Activated naive CD4-positive, alpha-beta T cell treated with anti-CD3 and anti-CD28 coated beads, Interleukin-2, amount 50 U/mL, for 16 hours (primary cell): ENCODE data around the gene CABP1.

Experiments used
- DNase-seq: peaks from one replicate; pipeline ENCODE4 v3.0.0-alpha.2; 2020

Gene CABP1

DNA sequence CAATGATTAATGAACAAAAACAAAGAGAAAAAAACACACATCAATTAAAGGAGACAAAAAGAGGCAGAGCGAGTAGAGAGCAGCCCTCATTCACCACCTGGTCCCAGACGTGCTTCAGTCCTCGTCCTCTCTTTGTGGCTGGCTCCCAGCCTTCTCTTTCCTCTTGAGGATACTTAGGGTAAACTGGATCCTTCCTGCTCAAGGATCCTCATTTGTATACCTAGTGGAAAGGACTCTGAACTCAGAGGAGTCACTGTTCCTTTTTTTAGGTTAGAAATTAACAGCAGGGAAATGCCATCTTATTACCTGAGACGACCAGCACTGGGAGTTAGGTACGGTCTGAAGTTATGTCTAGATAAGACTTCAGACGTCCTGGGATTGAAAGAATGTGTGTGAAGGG lies 56.2 kb downstream of the CABP1 start:
- no peak for DNase-seq

DNA sequence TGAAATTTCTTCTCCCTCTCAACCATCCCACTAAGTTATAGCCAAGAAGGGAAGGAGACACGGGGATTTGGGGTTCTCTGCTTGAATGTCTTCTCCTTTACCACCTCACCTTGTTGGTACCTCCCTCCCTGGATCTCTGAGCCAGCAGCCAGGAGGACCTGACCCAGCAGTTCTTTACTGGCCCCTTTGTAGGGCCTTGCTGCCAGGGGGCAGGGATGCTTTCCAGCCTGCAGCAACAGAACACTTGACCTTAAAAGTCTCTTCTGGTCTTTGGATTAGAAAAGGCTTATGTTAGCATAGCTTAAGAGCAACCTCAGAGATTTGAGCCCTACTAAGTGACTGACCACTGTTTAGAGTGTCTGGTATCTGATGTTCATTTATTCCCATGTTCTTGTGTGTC lies 56.9 kb downstream of the CABP1 start:
- no peak for DNase-seq

DNA sequence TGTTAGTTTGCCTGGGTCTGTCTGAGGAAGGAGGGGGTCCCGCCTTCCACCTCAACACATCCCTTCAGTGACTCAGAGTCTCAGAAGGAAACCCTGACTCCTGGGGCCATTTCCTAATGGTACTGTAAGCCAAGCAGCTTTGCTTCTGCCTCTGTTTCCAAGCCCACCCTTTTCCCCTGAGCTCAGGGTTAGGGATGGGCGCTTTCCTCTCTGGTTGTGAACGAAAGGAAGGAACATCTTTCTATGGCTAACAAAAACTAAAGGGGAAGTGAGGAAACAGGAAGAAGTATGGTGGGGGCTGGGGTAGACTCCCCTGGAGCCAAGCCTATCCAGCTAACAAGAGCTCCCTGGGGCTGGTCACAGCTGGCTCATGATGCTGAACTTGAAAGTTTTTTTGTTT lies 58.2 kb downstream of the CABP1 start:
- no peak for DNase-seq

DNA sequence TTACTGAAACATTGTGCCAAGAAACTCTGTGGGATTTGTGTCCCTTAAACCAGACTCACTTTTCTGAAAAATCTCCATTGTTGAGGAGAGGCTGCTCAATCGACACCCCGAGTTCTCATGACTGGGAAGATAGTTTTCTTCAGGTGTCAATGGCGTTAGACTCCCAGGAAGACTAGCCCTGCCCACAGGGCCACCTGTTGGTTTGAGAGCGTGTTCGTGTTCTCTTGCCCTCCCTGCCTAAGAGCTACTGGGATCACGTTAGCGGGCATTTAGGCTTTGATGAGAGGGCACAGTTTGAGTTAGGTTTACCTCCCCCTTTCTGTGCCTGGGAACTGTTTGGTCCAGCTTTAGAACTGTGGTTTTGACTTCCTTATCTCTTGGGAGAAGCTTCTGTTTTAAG lies 59.1 kb downstream of the CABP1 start:
- DNase-seq = no peak

DNA sequence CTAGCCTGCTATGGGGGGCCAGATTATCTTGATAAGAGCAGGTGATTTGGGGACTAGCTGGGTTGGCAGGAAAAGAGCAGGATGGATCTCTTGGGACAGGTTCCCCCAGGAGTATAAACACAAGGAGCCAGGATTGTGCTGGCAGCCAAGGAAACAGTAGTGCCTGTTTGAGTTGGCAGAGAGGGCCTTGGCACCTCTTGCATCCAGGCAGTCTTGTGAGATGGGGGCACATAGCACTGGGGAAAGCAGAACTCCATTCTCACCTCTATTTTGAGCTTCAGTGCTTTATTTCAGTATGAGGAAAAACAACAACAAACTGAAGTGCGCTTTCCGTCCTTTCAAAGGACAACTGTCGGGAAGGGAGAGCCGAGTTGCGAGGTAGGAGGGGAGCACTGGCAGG lies 60.5 kb downstream of the CABP1 start:
- DNase-seq = no peak

DNA sequence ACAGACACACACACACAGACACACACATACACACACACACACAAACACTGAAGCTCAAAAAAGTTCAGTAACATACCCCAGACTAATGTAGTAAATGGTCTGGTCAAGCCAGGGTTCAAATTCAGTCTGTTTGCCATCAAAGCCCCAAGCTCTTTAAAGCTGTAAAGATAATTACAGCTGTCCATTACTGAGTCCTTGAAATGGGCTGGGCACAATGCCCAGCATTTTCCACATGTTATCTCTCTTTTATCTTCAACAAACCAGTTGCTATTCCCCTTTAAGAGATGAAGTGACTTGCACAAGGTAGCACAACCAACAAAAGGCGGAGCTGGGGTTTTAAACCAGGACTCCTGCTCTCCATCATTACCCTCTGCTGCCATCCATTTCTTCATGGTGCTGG lies 62.2 kb downstream of the CABP1 start:
- no peak for DNase-seq

DNA sequence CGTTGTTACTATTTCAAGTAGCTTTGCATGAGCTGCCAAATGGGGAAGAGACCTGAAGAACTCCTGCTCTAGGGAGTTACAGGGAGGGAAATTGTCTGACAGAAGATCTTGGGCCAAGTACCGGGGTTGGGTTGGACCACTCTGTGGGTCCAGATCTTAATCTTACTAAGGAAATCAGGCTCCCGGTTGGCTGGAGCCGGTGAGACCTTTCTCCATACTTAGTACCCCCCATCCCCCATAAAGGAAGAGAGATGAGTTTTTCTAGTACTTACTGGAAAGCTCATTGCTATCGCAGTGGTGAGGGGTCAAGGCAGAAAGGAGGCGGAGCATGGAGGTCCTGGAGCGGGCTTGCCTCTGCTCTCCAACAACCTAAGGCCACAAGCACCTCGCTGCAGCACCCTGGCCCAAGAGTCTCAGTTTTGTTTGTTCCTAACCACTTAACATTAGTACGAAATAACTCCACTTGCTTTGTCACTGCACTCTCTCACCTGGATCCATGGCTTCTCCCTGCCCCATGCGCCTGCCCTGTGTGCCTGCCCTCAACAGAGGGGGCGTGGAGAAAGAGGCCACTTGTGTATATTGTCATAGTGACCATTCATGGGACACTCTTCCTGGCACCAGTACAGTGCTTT lies 63.0 kb downstream of the CABP1 start:
- DNase-seq = no peak

DNA sequence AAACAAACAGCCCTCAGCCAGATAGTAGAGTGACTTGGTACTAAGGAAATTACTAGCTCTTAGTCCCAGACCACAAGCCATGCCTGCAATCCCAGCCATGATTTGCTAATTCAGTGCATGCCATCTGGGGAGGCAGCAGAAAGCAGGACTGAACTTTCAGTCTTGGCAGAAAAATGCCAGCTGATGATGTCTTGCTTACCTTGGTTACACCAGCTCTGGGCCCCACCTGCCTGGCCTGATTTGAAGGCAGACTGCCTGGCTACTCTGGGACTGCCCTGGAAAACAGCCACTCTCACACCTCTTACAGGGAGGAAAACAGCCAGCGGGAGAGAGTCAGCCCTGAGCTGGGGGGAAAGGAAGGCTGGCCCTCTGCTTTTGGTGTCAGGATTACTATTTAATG lies 65.2 kb downstream of the CABP1 start:
- DNase-seq = no peak

DNA sequence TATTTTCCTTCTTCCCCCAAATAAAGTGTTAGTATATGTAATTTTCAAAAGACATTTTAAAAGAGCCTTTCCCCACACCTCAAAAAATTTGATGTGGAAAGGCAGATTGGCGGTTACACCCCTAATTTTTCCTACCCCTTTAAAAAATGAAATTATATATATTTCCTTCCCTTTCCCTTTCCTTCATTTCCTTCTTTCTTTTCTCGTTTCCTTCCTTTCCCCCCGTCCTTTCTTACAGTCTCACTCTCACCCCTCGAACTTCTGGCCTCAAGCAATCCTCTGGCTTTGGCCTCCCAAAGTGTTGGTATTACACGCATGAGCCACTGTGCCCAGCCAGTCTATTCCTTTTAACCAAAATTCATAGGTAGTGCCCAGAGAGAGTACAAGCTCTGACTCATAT lies 65.6 kb downstream of the CABP1 start:
- DNase-seq = no peak

DNA sequence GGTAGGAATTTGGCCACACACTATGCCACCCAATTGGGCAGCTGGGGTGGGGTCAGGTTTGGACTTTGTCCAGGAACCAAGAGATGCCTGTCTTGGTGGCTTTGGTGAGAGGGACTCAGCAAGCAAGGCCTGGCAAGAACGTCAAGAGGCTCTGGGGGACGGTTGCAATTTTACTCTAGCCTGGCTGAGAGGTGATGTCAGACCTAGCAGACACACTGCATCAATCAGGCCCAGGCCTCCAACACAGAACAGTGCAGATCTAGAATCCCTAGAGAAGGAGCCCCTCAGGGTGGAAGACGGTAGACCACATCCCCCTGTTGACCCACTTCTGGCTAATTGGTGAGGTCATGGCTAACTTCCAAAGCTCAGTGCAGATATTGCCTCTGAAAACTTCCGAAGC lies 68.2 kb downstream of the CABP1 start:
- no peak for DNase-seq

DNA sequence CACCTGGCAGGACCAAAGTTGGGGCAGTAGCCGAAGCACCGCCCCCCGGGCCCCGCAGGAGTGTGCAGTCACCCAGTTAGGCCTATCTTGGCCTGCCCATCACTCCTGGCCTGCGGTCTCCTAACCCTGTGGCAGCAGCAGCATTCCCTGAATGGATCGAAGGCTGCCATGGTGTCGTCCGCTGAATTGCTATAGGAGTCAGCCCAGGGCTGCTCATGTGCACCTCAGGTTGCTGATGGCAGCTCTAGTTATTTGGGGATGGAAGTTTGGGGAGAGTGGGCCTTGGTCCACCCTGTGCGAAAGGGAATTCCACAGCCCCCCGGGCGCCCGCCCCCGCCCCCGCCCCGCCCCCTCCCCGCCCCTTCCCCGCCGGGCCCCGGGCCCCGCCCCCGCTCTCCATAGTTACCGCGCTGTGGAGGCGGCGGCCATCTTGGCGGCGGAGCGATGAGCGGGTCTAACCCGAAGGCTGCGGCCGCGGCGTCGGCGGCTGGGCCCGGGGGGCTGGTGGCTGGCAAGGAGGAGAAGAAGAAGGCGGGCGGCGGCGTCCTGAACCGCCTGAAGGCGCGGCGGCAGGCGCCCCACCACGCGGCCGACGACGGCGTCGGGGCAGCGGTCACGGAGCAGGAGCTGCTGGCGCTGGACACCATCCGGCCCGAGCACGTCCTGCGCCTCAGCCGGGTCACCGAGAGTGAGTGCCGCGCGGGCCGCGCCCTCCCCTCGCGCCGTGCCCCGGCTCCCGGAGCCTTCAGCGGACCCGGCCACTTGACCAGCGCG lies 69.8 kb downstream of the CABP1 start, which contains the start of gene UNC119B:
TSS of gene UNC119B (plus strand) at position 428 of the 774 bp plus-strand sequence. CDS start at position 445, 17 bp downstream.
- peak; percentile 82 for DNase-seq

DNA sequence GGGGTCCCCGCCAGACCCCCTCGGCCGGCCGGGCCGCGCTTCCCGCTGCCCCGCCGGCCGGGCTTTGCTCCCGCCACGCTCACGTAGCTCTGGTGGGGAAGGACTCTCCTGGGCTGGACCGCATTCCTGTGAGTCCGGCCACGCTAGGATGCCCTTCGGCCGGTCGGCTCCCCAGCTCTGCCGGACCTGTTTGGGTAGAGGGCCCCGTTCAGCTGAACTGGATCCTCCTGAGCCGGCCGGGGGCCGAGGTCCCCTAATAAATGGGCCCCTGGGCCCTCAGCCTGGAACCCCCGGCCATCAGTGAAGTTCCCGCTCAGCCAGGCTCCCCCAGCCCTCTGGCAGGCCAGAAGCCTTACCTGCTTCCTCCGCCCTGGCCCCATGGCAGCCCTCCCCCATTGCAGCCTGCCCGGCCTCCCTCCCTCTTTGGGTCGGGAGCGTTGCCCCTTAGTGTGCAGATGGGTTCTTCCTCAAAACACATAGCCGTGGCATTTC lies 70.4 kb downstream of the CABP1 start:
- DNase-seq = peak; percentile 19

DNA sequence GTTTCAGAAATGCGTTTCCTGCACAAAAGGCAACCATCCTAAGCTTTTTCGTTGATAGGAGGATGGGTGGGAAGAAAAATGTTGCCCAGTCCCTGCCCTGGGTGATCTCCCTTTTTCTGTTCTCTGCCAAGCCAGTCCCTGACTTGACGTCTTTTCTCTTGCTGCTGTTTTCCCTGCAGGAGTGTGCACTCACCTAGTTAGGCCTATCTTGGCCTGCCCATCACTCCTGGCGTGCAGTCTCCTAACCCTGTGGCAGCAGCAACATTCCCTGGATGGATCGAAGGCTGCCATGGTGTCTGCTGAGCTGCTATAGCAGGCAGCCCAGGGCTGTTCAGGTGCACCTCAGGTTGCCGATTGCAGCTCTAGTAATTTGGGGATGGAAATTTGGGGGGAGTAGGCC lies 71.0 kb downstream of the CABP1 start:
- no peak for DNase-seq

DNA sequence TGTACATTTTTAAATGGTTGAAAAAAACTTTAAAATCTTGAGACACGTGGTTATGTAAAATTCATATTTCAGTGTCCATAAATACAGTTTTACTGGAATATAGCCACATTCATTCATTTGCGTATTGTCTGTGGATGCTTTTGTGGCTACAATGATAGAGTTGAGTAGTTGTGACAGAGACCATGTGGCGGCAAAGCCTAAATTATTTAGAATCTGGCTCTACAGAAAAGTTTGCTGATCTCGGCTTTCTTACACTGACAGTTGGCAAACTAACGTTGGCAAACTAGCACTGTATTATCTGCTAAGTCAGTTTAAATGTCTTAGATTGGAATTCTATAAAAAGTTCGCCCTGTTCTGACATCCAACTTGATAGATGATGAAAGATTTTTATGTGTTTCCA lies 72.2 kb downstream of the CABP1 start:
- no peak for DNase-seq

DNA sequence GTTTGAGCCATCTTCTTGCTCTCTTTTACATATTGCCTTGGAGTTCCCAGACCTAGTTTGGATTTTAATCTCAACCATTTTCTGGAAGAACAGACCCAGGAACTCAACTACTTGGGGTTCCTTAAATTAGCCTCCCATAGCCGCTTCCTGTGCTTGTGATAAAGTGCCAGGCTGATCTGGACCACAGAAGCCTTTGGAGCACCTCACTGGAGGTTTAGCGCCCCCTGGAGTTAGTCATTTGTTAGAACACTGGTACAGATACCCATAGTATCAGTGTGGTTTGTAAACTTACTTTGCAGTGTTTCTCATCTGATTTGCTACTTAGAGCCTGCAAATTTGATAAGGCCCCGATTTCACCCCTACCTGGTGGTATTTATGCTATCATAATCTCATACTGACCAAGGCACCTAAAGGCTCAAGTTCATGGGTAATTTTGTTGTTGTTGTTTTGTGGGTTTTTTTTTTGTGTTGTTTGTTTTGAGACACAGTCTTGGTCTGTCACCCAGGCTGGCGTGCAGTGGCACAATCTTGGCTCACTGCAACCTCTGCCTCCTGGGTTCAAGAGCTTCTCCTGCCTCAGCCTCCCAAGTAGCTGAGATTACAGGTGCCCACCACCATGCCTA lies 73.5 kb downstream of the CABP1 start:
- peak; percentile 61 for DNase-seq
